Femur (tissue), 1 donor: ENCODE measurements around the gene KCNG2.
A peak's percentile ranks its signal among the peaks of the same experiment; 100 is the strongest.

Experiments used
- DNase-seq: peaks from one replicate; pipeline ENCODE4 v3.0.0-alpha.2; 2017

The KCNG2 gene

DNA sequence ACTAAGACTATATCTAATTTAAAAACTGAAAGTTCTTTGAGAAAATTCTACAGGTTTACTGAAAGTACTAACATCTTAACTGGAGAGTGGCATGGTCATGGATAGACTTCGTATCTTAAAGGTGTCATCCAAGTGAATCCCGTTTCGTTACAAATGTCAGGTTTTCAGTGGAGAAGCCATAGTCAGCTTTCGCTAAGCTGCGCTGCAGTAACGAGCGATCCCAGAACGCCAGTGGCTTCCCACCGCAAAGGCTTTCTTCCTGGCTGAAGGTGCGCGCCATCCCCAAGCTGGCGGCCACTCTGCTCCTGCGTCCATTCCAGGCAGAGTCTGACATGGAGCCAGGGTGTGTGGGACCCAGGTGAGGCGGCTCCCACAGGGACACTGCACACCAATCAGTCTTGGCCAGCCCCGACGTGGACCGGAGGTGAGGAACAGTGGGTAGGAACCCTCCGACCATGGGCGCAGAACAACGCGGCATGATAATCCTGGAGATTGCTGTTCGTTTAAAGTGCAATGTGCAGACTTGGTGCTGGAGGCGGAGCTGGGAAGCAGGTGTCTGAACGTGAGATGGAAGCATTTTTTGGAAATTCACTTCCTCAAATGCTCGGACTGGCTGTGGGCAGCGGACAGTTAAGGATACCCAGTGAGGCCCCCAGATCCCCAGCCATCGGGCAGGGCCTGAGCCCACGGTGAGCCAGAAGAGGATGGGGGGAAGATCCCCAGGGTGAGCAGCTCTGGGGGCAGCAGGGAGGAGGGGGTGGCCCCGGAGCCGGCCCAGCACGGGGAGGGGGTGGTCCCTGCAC, 27.8 kb upstream of the KCNG2 start:
- peak; percentile 5 for DNase-seq

DNA sequence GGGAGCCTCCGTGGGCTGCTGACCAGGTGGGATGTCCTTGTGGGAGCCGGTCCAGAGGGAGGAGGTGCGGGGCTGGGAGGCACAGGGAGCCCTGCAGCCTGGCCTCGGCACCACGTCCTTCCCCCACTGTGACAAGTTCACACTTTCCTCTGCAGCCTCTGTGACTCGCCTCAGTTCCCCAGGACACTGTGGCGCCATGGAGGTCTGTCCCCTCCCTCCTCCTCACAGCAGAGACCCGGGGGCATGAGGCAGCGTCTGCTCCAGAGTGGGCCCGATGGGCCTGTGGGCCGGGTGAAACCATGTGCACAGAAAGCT, 27.3 kb upstream of the KCNG2 start:
- DNase-seq = peak; percentile 4

DNA sequence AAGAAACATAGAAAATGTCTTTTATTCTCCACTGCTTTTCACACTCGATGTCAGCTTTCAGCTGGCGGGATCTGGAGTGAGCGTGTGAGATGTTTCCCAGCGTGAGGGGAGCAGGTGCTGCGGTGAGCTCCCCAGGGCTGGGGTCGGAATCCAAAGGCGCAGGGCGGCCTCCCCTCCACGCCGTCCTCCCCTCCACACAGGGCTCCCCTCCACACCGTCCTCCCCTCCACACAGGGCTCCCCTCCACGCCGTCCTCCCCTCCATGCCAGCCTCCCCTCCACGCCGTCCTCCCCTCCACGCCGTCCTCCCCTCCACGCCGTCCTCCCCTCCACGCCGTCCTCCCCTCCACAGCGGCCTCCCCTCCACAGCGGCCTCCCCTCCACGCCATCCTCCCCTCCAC, 26.9 kb upstream of the KCNG2 start:
- no peak for DNase-seq

DNA sequence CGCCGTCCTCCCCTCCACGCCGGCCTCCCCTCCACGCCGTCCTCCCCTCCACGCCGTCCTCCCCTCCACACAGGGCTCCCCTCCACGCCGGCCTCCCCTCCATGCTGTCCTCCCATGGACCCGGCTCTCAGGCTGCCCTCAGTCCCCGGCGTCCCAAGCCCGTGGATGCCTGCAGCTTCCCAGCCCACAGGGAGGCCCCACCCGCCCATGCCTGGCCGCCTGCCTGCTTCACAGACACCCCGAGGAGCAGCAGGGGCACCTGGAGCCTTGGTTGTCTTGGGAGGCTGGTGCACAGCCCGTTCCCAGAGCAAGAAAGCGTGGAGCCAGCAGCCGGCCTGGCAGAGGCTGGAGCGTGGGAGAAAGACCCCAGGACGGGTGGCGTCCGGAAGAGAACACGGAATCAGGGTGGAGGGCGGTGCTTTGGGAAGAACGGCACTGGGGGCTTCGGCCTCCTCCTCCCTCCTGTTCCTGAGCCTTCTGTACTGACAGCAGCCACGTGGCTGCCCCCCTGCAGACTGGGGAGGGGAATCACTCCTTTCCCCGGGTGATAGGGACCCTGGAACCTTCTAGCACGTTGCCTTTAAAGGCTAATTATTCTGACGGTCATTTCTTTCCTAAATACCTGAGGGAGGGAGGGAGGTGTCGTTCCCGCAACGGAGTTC, 26.2 kb upstream of the KCNG2 start:
- peak; percentile 7 for DNase-seq

DNA sequence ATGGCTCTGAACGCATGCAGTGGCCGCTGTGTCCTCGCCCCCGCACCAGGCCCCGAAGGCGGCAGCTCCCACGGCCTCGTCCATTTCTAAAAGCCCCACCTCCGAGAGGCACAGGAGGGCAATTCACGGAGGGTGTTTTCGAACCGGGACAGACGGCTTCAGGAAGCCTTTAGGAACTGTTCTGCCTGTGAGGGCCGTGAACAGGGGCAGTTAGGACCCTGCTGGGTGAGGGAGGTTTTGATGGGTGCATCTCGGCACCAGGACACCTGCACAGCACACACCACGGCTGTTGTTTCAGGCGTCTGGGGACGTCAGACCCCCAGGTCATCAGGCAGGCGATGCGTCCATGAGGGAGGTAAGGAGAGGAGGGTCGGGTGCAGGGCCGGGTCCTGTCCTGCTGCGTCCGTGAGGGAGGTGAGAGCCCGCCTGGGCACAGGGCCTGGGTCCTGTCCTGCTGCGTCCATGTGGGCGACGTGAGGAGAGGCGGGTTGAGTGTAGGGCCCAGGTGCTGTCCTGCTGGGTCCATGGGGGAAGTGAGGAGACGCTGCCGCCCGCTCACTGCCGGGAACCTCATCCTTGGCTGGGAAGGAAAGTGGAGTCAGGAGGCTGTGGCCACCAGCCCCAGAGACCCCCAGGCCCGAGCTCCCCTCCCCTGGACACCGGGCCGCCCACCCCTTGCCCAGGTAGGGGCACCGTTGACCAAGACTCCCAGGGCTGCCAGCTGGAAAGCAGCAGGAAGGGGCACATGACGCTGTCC, 25.5 kb upstream of the KCNG2 start:
- peak; percentile 10 for DNase-seq

DNA sequence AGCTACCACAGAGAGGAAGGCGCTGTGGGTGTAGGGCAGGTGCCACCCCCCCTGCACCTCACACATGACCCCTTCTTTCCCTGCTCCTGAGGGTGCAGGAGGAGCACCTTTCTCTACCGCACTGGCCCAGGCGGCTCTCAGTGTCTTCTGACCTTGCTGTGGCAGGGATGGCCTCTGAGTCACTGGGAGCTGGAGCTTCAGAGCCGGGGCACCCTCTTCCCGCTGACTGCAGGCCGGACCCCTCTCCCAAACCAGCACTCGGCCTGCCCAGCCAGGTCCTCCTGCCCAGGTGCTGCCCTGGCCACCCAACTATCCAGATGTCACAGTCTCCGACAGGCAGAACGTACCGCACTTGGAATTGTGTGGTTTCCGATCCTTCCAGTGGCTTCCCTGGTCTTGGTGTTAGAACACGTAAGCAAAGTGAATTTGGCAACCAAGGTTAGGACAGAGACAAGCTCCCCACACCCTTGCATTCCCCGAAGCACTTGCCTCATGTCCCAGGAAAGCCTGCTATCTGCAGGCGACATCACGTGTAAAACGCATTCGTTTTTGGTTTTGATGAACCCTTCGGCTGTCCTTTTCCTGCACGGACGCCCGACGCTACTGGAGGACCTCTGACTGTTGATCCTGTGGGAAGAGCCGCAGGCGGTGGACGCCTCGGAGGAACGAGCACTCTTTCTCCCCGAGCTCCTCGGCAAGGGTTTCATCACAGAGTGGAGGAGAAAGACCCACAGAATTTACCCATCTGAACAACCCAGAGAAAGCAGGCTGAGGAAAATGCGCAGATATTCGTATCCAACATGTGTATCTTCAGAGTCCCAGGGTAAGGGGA, 24.7 kb upstream of the KCNG2 start:
- DNase-seq = peak; percentile 10

DNA sequence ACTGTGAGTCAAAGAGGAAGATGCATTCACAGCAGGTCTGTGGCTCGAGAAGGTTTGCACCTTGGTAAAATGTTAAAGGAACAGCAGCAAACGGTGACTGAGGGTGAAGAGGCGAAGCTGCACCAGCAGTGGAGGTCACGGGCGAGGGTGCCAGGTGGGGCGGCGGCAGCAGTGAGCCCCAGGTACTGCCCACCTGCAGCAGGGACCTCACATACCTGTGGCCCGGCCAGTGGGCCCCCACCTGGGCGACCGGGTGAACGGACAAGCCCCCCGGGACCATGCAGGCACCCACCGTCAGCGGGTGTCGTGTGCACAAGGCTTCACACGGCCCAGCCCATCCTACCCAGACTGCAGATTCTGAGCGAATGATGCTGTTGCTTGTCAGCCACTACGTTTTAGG, 23.6 kb upstream of the KCNG2 start:
- DNase-seq = no peak

DNA sequence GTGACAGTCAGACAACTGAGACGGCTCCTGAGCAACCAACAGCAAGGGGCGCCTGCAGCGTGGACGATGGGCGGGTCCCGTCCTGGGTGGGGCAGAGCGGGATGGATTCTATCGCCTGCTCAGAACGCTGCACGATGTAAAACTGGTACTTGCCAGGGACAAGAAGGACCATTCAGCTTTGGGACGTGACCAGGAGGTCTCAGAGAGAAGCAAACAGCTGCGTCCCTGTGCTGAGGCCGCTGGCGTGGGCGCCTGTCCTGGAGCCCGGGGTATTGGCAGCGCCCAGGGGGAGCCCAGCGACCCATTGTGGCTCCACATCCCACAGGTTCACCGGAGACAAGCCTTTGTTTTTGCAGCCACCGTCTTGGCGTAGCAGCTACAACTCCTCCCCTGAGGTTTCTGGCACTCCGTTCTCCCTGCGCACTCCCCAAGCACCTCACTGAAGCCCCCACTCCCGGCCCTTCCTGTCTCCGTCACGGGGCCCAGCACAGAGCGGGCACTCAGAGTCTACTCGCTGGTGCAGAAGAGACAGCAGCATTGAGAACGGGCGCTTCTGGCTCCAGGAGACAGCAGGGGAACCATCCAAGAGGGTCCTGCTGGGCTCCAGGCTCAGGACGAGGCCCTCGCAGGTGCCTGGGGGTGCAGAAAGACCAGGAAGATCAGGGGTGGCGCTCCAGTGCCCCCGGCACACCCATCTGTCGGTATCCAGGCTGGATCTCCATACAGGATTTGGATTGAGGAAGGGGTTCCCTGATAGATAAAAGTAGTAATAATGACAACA, 22.1 kb upstream of the KCNG2 start:
- DNase-seq = peak; percentile 8

DNA sequence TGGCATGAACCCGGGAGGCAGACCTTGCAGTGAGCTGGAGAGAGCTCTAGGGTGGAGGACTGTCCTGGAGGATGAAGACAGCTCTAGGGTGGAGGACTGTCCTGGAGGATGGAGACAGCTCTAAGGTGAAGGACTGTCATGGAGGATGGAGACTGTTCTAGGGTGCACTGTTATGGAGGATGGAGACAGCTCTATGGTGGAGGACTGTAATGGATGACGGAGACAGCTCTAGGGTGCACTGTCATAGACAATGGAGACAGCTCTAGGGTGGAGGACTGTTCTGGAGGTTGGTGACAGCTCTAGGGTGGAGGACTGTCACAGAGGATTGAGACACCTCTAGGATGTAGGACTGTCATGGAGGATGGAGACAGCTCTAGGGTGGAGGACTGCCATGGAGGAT, 21.1 kb upstream of the KCNG2 start:
- DNase-seq = peak; percentile 0

DNA sequence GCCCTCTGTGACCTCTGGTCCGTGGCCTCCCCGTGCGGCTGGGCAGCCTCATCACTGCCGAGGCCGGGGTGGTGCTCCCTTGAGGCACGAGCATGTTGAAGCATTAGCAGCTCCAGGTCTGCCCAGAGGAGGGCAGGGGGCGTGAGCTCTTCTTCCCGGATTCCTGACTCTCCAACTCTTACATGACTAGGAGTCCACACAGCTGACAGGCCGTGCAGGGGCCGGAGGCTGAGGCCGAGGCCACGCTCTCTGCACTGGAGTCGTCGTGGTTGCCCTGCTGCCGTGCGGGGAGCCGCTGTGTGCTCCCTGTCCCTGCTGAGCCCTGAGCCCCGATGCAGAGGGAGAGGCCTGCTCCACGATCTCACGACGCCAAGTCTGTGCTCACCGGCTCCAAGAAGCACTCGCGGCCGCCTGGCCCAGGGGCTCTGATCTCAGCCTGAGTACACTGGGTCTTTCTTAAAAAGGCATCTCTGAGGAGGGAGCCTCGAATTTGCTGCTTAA, 19.4 kb upstream of the KCNG2 start:
- no peak for DNase-seq

DNA sequence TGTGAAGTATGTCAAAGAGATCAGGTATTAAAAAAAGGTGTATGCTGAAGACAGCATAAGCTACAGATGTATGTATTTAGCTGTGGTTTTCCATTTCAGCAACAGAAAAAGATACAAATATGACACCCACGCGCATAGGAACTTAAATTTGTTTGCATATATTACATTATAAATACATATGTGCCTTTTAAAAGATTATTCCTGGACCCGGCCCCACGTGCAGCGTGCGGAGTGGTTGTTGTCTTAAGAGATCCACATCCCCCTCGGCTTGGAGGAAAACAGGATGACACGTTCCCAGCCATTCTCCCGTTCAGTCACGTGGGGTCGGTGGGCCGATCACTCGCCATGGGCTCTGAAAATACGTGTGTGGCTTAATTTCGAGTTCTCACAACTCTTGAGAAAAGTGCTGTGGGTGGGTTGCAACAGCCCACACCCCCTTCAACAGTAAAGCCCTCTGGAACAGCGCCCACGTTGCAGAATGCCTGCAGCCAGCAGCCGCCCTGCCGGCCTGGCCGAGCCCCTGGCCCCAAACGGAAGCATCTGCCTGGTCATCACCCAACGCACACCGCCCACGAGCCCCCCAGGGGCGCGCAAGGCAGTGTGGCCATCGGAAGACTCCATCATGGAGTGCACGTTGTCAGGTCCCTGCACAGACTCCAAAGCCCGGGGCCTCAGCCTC, 18.6 kb upstream of the KCNG2 start:
- DNase-seq = peak; percentile 6

DNA sequence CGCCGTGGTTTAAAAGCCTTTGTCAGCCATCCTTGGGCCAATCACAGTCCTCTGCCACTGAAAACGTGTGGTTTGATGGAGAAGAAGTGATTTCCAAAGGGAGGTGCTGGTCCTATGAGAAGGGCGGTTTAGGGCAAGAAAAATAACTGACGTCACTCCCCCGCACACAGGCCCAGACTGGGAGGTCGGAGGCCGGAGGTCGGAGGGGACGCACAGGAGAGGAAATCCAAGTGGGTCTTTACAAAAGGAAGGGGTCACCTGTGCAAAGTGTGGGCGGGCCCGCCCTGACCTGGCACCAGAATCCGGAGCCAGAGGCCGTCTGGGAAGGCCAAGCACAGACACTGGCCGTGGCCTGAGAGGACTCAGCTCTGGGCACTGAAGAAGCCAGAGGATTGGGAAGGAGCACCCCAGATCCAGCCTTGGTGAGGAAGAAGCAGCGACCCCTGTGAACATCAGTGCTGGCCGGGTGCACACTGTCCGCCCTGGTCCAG, 18.0 kb upstream of the KCNG2 start:
- DNase-seq = no peak

DNA sequence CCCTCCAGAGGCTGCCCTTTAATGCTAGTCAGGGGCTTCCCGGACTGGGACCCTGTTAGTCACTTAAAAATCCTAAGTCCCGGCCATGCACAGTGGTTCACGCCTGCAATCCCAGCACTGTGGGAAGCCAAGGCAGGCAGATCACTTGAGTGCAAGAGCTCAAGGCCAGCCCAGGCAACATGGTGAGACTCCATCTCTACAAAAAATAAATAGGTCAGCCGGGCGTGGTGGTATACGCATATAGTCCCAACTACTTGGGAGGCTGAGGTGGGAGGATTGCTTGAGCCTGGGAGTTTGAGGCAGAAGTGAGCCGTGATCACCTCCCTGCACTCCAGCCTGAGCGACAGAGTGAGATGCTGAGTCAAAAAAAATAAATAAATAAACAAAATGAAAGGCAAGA, 17.2 kb upstream of the KCNG2 start:
- no peak for DNase-seq

DNA sequence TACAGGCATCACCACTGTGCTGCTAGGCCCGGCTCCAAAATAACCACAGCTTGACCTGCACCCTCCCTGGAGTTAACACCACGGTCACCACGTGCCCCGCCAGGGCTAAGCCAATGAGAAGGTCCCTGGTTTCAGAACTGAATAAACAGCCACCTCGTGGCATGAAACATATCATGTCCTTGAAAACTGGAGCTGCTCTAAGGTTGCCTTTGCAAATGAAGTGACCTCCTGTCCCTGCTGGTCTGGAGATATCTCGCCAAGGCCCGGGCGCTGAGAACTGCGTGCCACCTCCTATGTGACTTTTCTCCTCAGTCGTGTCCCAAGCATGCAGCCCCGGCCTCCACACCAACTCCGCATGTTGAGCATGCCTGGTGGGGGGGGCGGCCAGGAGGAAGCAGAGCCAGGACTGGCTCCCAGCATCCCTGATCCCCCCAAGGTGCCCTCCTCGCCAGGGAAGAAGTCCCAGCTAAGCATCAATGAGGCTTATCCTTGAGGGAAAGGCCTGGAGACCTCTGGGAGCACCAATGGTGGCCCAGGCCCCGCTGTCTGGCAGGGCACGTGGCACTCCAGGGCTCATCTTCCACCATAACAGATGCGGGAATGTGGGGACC, 16.3 kb upstream of the KCNG2 start:
- no peak for DNase-seq

DNA sequence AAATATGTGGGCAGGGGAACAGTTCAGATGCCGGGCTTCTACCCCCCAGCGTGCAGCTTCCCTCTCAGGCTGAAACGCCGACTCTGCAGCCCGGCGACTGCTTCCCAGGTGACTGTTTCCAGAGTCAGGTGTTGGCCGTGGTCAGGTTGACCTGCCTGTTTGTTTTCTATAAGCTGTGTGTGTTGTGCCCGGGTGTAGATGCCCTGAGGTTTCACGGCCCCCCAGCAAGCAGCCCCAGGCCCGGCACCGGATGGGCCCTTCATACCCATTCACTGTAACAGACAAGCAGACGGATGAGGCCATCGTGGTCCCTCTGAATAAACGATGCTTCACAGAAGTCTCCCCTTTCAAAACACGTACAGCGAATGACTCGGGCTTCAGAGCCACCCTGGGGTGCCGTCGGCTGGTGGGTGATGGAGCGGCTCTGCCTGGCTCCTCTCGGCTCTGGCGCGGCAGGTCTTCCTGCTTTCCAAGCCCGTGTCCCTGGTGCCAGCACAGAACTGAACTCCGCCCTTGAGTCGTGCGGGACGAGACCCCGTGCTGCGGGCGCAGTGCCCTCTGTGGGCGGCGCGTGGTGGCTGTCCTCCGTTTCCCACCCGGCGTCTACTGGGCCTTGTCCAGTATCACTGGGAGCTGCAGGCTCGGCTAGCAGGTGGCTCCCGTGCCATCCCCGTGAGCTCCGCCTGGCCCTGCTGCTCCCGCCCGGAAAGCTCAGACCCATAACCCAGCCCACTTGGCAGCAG, 15.0 kb upstream of the KCNG2 start:
- DNase-seq = no peak

DNA sequence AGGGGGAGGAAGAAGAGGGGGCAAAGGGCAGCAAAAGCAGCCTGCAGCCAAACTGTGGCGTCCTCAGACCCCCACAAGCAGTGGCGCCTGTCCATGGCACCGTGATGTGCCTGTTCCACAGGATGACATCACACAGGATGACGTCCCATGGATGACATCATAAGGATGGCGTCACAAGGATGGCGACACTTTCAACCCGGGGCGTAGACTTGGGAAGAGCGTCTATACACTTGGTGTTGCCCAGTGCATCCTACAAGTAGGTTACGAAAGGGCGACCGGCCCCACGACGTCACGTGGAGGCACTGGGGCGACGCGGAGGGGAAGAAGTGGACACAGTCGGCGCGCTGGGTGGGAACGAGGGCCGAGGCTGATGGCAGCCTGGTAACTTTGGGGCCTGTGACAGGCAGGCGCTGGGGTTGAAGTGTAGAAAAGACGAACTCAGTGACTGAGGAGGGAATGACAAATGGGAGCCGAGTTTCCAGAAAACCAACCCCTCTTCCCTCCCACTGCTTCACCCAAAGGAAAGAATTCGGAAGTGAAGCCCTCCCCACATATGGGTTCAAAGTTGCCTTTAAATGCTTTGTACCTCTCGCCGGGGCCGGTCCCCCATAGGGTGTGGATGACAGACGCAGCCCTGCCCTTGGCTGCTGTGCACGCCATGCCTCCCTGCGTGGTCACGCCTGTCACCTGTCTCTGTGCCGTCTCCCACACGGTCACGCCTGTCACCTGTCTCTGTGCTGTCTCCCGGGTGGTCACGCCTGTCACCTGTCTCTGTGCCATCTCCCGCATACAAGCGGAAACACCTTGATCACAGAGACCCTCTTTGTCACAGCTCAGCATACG, 13.4 kb upstream of the KCNG2 start:
- DNase-seq = no peak

DNA sequence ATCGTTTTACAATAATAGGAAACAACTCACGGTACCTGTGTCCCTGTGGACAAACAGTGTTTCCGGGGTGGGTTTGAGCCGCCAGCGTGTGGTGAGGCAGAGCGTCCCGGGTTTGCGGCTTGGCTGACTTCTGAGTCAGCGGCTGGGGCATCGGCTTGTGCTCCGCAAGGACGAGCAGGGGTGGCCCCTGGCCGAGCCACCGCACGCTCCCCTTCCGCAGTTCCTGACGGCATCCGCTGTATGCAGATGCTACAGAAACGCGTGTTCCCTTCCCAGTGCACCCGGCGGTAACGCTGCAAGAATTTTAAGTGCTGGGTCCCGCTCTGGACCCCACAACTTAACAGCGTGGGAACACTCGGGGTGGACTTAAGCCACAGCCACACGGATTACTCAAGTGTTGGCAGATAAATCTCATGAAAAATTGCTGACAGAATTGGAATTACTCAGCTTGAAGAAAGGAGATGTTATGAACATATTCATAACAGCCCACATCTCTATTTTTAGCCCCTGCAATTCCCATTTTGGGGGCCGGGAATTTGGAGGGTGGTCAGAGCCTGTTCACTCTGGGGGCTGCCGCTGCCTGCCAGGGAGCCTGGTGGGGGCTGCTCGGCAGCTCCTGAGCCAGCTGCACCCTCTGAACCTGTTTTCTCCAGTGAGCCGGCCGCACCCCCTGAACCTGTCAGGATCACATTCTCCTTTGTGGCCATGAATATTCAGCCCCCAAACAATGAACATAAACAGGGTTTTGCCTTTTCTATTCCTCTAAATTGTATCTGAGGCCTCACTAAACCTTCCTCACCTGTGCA, 12.6 kb upstream of the KCNG2 start:
- no peak for DNase-seq

DNA sequence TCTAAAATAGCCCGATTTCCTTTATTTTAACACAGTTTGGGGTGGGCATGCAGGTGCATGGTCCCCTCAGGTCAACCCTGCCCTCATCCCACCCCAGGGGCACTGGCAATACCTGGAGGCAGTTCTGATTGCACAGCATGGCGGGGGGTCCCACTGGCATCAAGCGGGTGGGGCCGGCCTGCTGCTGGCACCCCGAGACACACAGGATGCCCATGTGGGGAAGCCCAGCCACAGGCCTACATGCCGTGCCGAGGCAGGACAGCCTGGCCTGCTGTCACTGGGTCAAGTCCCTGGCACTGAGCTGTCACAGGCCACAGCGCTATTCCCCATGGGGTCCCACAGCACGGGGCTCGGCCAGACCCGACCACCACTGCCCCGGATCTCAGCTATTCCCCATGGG, 11.9 kb upstream of the KCNG2 start:
- no peak for DNase-seq
